HG02938 (cell line): ENCODE results near the gene MIEN1.
"Not testable (repeated sequence)": the region's sequence is repeated elsewhere in the genome, so short reads cannot be mapped to it uniquely, and the experiment has no call there.

Experiments used
- ATAC-seq: cut with Tn5 transposase; IDR thresholded peaks from one replicate; pipeline ENCODE4 v1.9.1; 2021; ENCODE audit warnings: mild to moderate bottlenecking, moderate library complexity; ENCODE audit not compliant: unreplicated experiment

Gene MIEN1

DNA sequence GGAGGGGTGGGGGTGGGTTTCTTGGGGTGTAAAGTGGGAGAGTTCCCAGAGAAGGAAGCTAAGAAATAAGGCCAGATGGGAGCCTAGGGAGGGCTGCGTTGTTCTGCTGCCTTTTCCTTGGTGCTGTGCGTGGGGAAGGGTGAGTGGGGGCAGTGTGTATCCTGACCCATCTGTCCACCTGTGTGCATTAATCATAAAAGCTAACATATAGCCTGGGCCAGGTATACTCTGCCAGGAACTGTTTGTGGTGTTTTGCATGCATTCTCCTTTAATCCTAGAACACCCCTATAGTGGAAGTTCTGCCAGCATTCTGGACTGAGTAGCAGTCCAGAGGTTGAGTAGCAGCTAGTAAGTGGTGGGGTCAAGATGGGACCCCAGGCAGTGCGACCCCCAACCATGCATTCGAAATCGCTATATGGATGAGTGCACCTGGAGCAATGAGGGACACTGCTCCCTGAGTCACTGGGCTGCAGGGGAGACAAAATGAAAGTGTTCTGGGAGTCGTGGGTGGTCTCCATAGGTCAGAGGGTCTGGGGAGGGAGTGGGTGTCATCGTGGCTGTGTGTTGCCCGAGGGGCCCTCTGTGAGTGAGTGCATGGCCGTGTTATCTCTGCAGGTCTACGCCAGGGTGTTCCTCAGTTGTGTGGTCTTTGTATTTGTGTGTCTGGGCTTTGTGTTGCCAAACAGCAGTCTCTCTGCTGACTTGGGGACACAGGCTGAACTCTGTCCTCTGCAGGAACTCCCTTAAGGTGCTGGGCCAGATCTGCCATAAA is 29.1 kb downstream of the MIEN1 start:
- ATAC-seq = no peak

DNA sequence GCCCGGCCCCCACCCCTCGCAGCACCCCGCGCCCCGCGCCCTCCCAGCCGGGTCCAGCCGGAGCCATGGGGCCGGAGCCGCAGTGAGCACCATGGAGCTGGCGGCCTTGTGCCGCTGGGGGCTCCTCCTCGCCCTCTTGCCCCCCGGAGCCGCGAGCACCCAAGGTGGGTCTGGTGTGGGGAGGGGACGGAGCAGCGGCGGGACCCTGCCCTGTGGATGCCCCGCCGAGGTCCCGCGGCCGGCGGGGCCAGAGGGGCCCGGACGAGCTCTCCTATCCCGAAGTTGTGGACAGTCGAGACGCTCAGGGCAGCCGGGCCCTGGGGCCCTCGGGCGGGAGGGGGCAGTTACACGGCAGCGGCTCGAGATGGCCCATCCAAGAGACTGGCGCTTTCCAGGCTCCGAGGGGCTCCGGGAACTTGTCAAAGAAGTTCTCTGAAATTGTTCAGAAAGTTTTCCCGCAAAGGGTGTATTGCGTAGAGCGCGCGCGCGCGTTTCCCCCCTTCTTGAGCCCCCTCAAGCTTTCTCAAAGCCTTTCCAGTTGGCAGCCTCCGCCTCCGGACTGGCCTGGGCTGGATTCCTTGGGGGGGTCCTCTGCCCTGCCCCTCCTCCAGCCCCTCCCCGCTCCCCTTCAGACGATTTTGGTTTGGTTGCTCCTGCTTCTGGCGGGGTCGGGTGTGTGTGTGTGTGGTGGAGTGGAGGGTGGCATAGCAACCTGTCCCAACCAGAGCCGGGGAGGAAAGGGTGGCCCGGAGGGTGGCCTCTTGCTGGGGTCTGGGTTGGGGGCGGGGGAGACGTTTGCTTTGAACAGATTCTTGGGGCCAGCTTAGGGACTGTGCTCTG is 30.0 kb downstream of the MIEN1 start:
- no peak for ATAC-seq

- no peak for ATAC-seq
These were observed 30.5 kb downstream of the MIEN1 start, which contains the start of gene ERBB2 for GRCh38 chr17:39699818-39700147. ERBB2 (plus strand) TSS chr17:39700064; CDS start chr17:39700239, 175 bp downstream.

DNA sequence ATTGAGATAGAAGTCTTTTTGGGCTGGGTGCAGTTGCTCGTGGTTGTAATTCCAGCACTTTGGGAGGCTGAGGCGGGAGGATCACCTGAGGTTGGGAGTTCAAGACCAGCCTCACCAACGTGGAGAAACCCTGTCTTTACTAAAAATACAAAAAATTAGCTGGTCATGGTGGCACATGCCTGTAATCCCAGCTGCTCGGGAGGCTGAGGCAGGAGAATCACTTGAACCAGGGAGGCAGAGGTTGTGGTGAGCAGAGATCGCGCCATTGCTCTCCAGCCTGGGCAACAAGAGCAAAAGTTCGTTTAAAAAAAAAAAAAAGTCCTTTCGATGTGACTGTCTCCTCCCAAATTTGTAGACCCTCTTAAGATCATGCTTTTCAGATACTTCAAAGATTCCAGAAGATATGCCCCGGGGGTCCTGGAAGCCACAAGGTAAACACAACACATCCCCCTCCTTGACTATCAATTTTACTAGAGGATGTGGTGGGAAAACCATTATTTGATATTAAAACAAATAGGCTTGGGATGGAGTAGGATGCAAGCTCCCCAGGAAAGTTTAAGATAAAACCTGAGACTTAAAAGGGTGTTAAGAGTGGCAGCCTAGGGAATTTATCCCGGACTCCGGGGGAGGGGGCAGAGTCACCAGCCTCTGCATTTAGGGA is 31.0 kb downstream of the MIEN1 start:
- ATAC-seq = not testable (repeated sequence)

DNA sequence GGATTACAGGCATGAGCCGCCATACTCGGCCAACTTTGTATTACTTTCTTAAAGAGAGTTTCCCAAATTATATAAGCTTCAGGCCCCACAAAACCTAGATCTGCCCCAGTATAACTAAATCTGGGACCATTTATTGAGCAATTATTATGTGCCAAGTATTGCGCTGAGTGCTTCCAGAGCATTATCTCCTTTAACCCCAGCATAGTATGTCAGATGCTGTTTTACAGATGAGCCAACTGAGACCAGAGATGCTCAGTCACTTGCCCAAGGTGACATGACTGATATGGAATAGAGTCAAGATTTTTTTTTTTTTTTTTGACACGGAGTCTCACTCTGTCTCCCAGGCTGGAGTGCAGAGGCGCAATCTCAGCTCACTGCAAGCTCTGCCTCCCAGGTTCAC is 32.4 kb downstream of the MIEN1 start:
- no peak for ATAC-seq

- no peak for ATAC-seq
These were observed 33.6 kb downstream of the MIEN1 start for GRCh38 chr17:39696731-39697130.

GRCh38 chr17:39695089-39695474 is 35.2 kb downstream of the MIEN1 start:
- ATAC-seq = no peak

- no peak for ATAC-seq
These were observed 35.7 kb downstream of the MIEN1 start for GRCh38 chr17:39694593-39694992.

DNA sequence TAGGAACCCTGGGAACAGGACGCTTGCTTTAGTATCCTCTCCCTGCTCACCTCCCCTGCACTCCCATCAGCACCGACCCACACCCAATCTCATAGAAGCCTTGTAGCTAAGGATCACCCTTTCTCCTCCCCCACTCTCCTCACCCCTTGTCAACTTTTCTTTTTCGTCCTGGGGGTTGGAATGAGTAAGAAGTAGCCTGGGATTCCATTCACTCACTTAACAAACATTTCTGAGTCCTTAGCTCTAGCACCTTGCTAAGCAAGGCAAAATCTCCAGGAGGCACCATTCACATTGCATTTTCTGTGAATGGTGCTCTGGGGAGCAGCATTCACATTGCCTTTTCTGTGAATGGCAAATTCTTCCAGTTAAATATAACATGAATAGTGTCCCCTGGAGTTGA is 41.4 kb downstream of the MIEN1 start:
- ATAC-seq = no peak

GRCh38 chr17:39688475-39688835 is 41.9 kb downstream of the MIEN1 start:
- ATAC-seq = no peak

- ATAC-seq = peak; percentile 84
These were observed 42.5 kb downstream of the MIEN1 start, which contains the start of gene PGAP3 for GRCh38 chr17:39687546-39688474. PGAP3 (minus strand) TSS chr17:39688057; CDS start chr17:39688014, 43 bp downstream.

GRCh38 chr17:39687101-39687545 is 43.2 kb downstream of the MIEN1 start:
- no peak for ATAC-seq

GRCh38 chr17:39684369-39685192 is 45.8 kb downstream of the MIEN1 start:
- no peak for ATAC-seq

DNA sequence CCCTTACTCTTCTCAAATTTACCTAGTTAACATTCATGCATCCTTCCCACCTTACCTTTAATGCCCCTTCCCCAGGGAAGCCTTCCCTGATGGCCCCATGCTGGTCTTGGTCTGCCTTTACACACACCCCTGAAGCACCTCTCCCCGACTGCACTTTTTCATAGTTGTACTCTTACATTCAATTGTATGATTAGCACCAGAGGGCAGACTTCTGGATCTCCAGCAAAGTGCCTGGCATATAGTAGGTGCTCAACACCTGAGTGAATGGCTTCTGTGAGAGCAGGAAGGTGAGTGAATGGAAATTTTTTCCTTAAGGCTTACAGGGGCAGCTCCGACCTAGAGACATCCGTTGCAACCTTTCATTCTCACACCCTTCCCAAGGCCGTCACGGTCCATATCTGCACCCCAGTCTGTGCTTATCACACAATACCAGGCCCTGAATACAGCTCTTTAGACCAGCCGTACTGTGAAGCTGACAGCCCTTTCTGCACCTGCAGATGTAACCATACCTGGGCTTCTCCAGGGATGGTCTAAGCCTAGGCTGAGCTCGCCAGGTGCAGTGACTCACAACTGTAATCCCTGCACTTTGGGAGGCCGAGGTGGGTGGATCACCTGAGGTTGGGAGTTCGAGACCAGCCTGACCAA is 46.9 kb downstream of the MIEN1 start:
- no peak for ATAC-seq

DNA sequence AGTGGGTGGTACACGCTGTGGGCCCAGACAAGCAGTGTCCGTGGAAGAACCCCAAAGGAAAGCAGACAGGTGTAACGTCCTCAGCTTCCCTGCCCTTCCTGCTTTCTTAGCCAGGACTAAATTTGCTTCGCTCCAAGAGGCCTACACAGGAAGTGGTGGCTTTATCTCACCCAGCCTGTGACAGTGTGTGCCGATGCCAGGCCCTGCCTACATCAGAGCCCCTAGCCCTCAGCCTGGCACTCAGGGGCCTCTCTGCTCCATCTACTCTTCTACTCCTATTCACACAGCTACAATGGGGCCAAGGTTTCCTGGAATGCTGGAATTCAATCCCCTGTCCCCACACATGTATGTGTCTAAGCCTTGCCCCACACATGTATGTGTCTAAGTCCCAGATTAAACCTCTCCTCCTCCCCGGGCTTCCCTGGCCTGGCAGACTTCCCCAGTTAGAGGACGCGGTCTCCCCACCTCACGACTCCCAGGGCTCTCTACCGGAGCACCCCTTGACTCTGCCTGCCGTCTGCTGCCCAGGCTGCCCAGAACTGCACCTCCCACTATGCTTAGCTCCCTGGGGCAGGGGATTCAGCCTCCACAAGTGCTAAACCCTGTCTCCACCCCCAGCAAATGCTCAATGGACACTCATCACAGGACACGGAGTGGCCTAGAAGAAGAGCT is 50.7 kb downstream of the MIEN1 start:
- ATAC-seq = no peak
